GM23338 (cell line): ENCODE results near the gene MKNK2.

Experiments
- EZH2 ChIP-seq: fragments of 200-600 bp; sonication (generic); IDR thresholded peaks from one replicate; pipeline ENCODE4 v1.8.0; 2017; ENCODE audit warnings: antibody characterized with exemption, mild to moderate bottlenecking, low read depth; ENCODE audit not compliant: unreplicated experiment
- EZH2phosphoT487 ChIP-seq: fragments of 200-600 bp; sonication (generic); IDR thresholded peaks from one replicate; pipeline ENCODE4 v1.8.1; 2018; ENCODE audit warnings: antibody characterized with exemption; ENCODE audit not compliant: unreplicated experiment
- ZNF114 ChIP-seq: fragments of 250-450 bp; sonication (Bioruptor Pico); IDR thresholded peaks from 2 replicates; pipeline ENCODE4 v1.5.0; 2020; ENCODE audit warnings: mild to moderate bottlenecking, moderate library complexity
- TF ChIP-seq, protein P1 (sequence below), 2 experiments: fragments of 200-600 bp in 1 of 2; sonication (generic) in 1 of 2; conservative IDR thresholded peaks; 2 replicates each; pipeline versions ENCODE4 v1.5.1 to v1.6.1; 2016 to 2017; ENCODE audit warnings: antibody characterized with exemption in 2 of 2, low read depth in 2 of 2, mild to moderate bottlenecking in 2 of 2, moderate library complexity in 1 of 2

DNA sequence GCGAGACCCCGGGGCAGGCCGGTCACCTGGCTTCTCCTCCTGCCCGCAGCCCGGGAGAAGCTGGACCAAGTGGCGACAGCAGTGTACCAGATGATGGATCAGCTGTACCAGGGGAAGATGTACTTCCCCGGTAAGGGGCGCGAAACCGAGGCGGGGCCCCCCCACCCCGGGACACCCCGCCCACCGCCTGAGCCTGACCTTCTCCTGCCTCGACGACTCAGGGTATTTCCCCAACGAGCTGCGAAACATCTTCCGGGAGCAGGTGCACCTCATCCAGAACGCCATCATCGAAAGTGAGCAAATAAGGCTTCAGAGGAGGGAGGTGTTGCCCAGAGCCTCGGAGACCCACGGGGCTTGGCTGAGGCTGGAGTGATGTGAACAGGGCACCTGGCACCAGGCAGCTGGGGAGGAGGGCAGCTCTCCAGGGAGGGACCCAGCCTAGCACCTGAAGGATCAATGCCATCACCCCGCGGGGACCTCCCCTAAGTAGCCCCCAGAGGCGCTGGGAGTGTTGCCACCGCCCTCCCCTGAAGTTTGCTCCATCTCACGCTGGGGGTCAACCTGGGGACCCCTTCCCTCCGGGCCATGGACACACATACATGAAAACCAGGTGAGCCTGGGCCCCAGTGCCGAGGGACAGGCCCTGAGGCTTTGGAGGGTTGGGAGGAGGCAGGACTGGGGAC lies 46.3 kb upstream of the MKNK2 start:
- TF ChIP-seq, protein P1, sequence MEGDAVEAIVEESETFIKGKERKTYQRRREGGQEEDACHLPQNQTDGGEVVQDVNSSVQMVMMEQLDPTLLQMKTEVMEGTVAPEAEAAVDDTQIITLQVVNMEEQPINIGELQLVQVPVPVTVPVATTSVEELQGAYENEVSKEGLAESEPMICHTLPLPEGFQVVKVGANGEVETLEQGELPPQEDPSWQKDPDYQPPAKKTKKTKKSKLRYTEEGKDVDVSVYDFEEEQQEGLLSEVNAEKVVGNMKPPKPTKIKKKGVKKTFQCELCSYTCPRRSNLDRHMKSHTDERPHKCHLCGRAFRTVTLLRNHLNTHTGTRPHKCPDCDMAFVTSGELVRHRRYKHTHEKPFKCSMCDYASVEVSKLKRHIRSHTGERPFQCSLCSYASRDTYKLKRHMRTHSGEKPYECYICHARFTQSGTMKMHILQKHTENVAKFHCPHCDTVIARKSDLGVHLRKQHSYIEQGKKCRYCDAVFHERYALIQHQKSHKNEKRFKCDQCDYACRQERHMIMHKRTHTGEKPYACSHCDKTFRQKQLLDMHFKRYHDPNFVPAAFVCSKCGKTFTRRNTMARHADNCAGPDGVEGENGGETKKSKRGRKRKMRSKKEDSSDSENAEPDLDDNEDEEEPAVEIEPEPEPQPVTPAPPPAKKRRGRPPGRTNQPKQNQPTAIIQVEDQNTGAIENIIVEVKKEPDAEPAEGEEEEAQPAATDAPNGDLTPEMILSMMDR (conservative IDR thresholded peaks at IDR 0.05; ENCODE audit: low read depth in 2 of 2), result no peak
- no peak for TF ChIP-seq ZNF114 (CRISPR knock-in tag)
- TF ChIP-seq EZH2phosphoT487, result no peak
- TF ChIP-seq EZH2, result no peak
